Measurements from ENCODE around the gene ARHGEF18. TPM values are rescaled to one million over a fixed set of nuclear protein-coding genes. Genes with fewer than 3 reads are reported as not detected.

ARHGEF18 gene
- total and polyA plus RNA-seq, 2 donors (not counting 3 experiments of a cell fraction or from before 2014, with no cell fraction given), result 12.1 to 30.7 TPM

DNA sequence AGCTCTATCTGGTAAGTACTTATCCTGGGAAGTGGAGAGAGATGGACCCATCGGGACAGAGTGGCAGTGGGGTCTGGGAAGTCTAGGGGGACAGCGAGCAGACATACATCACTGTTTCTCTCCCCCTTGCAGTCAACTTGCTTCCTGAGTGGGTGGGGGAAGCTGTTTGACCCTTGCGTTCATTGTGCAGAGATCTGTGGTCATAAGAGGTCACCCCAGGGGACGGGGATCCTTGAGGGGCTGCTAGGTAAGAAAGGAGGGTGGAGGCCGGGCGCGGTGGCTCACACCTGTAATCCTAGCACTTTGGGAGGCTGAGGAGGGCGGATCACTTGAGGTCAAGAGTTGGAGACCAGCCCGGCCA lies 474 bp downstream of the ARHGEF18 start:
- BruUV-seq (replicated peaks), result no TSS peak

More for the DNA sequence above, 474 bp downstream of the ARHGEF18 start:
- H3K27me3 ChIP-seq (ENCODE audit: control insufficient read depth in 2 of 2, insufficient read depth in 2 of 2, low read length in 2 of 2), result no peaks in the 10 kb centered on the region
- ChIA-PET POLR2A (no interaction called here), CTCF (interaction anchor here (1.1 kb wide), 1 partner anchor 332 kb away, joined by 4 read pairs; the partner anchor contains the start of gene TRAPPC5)
- TF ChIP-seq JUN (IDR thresholded peaks at IDR 0.05; ENCODE audit: borderline replicate concordance, insufficient read depth, insufficient read length, low read depth) (no peak), POLR2AphosphoS5 (IDR thresholded peaks at IDR 0.05; ENCODE audit: insufficient read depth, low read depth, low read length) (no peak), FOS (IDR thresholded peaks at IDR 0.05; ENCODE audit: borderline replicate concordance, insufficient read depth, low read length) (no peak), MAX (IDR thresholded peaks at IDR 0.05; ENCODE audit: insufficient read depth, insufficient read length) (no peak), EZH2 (IDR thresholded peaks at IDR 0.05; ENCODE audit: borderline replicate concordance, low read depth, low read length, severe bottlenecking) (no peak), POLR2A (IDR thresholded peaks at IDR 0.05; ENCODE audit: low read depth, low read length) (no peak), MYC (IDR thresholded peaks at IDR 0.05; ENCODE audit: low read depth, low read length) (no peak), GATA2 (IDR thresholded peaks at IDR 0.05; ENCODE audit: insufficient read depth, insufficient read length, low read depth, low read length) (no peak)
- TF ChIP-seq, protein P1, sequence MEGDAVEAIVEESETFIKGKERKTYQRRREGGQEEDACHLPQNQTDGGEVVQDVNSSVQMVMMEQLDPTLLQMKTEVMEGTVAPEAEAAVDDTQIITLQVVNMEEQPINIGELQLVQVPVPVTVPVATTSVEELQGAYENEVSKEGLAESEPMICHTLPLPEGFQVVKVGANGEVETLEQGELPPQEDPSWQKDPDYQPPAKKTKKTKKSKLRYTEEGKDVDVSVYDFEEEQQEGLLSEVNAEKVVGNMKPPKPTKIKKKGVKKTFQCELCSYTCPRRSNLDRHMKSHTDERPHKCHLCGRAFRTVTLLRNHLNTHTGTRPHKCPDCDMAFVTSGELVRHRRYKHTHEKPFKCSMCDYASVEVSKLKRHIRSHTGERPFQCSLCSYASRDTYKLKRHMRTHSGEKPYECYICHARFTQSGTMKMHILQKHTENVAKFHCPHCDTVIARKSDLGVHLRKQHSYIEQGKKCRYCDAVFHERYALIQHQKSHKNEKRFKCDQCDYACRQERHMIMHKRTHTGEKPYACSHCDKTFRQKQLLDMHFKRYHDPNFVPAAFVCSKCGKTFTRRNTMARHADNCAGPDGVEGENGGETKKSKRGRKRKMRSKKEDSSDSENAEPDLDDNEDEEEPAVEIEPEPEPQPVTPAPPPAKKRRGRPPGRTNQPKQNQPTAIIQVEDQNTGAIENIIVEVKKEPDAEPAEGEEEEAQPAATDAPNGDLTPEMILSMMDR (IDR thresholded peaks at IDR 0.05; ENCODE audit: extremely low read depth in 1 of 2, insufficient read depth in 1 of 2, low read depth in 1 of 2, low read length in 2 of 2), result no peak
- FAIRE-seq, result no peak
- dilution Hi-C loops (cut with MboI; ENCODE audit: extremely low pct_ligation_motif_present, low sequenced_read_pairs) (no loop called here), intact Hi-C loops (cut with micrococcal nuclease) (no loop called here)
- no peaks in the 10 kb centered on the region for H3K4me1 ChIP-seq (ENCODE audit: control insufficient read depth, extremely low read depth, insufficient read depth, low read length)
- H3K27ac ChIP-seq (ENCODE audit: insufficient read depth, low read depth, low read length), result no peak overlapping the region
- H3K9ac ChIP-seq (replicated peaks; ENCODE audit: extremely low read depth, insufficient read depth, low read length), result no peak overlapping the region
- no peaks in the 10 kb centered on the region for H3K79me2 ChIP-seq (ENCODE audit: control insufficient read depth, insufficient read depth, low read length)
- no peak overlapping the region for H3K4me3 ChIP-seq (replicated peaks in 1 of 3; ENCODE audit: insufficient read depth in 1 of 3, low read depth in 1 of 3, low read length in 3 of 3)
- H3K36me3 ChIP-seq (ENCODE audit: control insufficient read depth in 2 of 2, extremely low read depth in 1 of 2, insufficient read depth in 2 of 2, low read length in 2 of 2), result no peaks in the 10 kb centered on the region
- DNase-seq (ENCODE audit: low read depth, low spot score), result no peak
- no peak overlapping the region for H3K4me2 ChIP-seq (ENCODE audit: insufficient read depth, low read length)
- no peaks in the 10 kb centered on the region for H3K9me3 ChIP-seq (replicated peaks; ENCODE audit: control insufficient read depth, insufficient read depth, low read length)
- H4K20me1 ChIP-seq (replicated peaks; ENCODE audit: control insufficient read depth, extremely low read depth, insufficient read depth, low read length), result no peaks in the 10 kb centered on the region
- H2AFZ ChIP-seq (ENCODE audit: low read depth, low read length), result no peak overlapping the region
- H3K9me1 ChIP-seq (replicated peaks; ENCODE audit: control insufficient read depth, extremely low read depth, insufficient read depth, low read length), result no peaks in the 10 kb centered on the region
